Adrenal gland (tissue), 12 donors: ENCODE results near the gene TMEM139. TPM values are rescaled to one million over a fixed set of nuclear protein-coding genes. Genes with fewer than 3 reads are reported as not detected.

Experiments used
- DNase-seq, 7 donors: peaks; one replicate each; pipeline ENCODE4 v3.0.0-alpha.2; 2019 to 2020
- H3K27ac ChIP-seq, 5 donors: fragments of 200-600 bp; sonication (generic) in 4 of 5; 1 replicate in 3 of 5; 2 replicates in 2 of 5; pipeline versions ENCODE4 v1.5.1 to v1.8.0; 2016 to 2020; ENCODE audit warnings: mild to moderate bottlenecking in 1 of 5
- H3K27me3 ChIP-seq: fragments of 200-600 bp; 2 replicates; pipeline ENCODE4 v1.8.0; 2021
- H3K36me3 ChIP-seq, 2 donors: fragments of 200-600 bp; replicated peaks in 1 of 2; 1 replicate in 1 of 2; 2 replicates in 1 of 2; pipeline versions ENCODE4 v1.5.1 to v1.8.0; 2018 to 2022
- H3K4me1 ChIP-seq, 2 donors: fragments of 200-600 bp; replicated peaks in 1 of 2; 1 replicate in 1 of 2; 2 replicates in 1 of 2; pipeline versions ENCODE4 v1.5.1 to v1.8.0; 2018 to 2021
- H3K4me3 ChIP-seq, 4 donors: fragments of 200-600 bp; sonication (generic) in 3 of 4; one replicate each; pipeline ENCODE4 v1.5.1; 2016 to 2018
- H3K9me3 ChIP-seq, 3 donors: fragments of 200-600 bp; sonication (generic) in 1 of 3; replicated peaks in 1 of 3; 1 replicate in 2 of 3; 2 replicates in 1 of 3; pipeline versions ENCODE4 v1.5.1 to v1.8.0; 2016 to 2021
- POLR2A ChIP-seq, 2 donors: fragments of 450-650 bp; IDR thresholded peaks; one replicate each; pipeline ENCODE4 v1.6.1; 2017; ENCODE audit warnings: antibody characterized with exemption in 2 of 2, mild to moderate bottlenecking in 2 of 2, moderate library complexity in 1 of 2
- WGBS, 4 donors: extraction: QIAGEN DNeasy Blood & Tissue Kit in 2 of 4; methylation state at CpG; one replicate each; pipeline versions ENCODE4 v1.1.5 to v1.1.7; 2013 to 2017; 5-methylcytosine and 5-hydroxymethylcytosine counted together
- intact Hi-C, 2 donors: fragments of 100-400 bp; cut with DNase I; formaldehyde crosslinking; loops; one replicate each; pipeline versions ENCODE4 v1.14.1 to v1.15.0; 2022 to 2023
- polyA plus RNA-seq, 3 donors: library from polyadenylated mRNA; stranded (reverse); fragments of 200-250 nt in 2 of 3; fragments of 350-450 nt in 1 of 3; fragmentation: Illumina TruSeq in 1 of 3; extraction: RNeasy Lipid Tissue Mini Kit (QIAGEN cat#74804) in 1 of 3; gene quantifications; one replicate each; pipeline ENCODE4 v1.2.3, GENCODE V29; 2013 to 2014
- total RNA-seq, 9 donors: library from RNA; depleted of rRNA in 4 of 9; stranded (reverse); fragments of >200 nt in 4 of 9; fragments of 120-200 nt in 1 of 9; fragmentation: NEBNext Ultra II Directional in 1 of 9; extraction: Animal tissue kit (Norgen Biotek cat#: 25700) in 1 of 9; gene quantifications; one replicate each; pipeline versions ENCODE4 v1.1.0 to v1.2.4, GENCODE V29; 2013 to 2023
- TF ChIP-seq, protein P1 (sequence below), 6 experiments: fragments of 450-650 bp in 4 of 6; fragments of 200-600 bp in 2 of 6; sonication (generic) in 1 of 6; IDR thresholded peaks; 1 replicate in 5 of 6; 2 replicates in 1 of 6; pipeline versions ENCODE4 v1.5.1 to v1.8.0; 2016 to 2021; ENCODE audit warnings: antibody characterized with exemption in 6 of 6, mild to moderate bottlenecking in 2 of 6, moderate library complexity in 1 of 6
- donor health status: healthy with polysubstance abuse.
- donor health status: Bipolar disorder and iron deficiency.
- donor health status: DM: yes; HTN: yes; CAD: no.
- donor health status: DM: no; HTN: no; CAD: no.
- donor health status: DM: no; HTN: no; CAD: no.
- donor health status: DM: yes; HTN: yes; CAD: no.

Gene TMEM139
- total and polyA plus RNA-seq, 12 donors, result 0.54 to 7.5 (median 2.9) TPM

GRCh38 chr7:143243111-143243510 is 41.6 kb upstream of the TMEM139 start:
- H3K4me1 ChIP-seq, result peaks cover 0 to 4% of the 10 kb centered on the region in 2 donors
- no peaks in the 10 kb centered on the region for H3K9me3 ChIP-seq
- H3K27me3 ChIP-seq, result no peaks in the 10 kb centered on the region
- no peak overlapping the region for H3K27ac ChIP-seq
- TF ChIP-seq POLR2A (IDR thresholded peaks at IDR 0.05), result no peak
- TF ChIP-seq, protein P1, sequence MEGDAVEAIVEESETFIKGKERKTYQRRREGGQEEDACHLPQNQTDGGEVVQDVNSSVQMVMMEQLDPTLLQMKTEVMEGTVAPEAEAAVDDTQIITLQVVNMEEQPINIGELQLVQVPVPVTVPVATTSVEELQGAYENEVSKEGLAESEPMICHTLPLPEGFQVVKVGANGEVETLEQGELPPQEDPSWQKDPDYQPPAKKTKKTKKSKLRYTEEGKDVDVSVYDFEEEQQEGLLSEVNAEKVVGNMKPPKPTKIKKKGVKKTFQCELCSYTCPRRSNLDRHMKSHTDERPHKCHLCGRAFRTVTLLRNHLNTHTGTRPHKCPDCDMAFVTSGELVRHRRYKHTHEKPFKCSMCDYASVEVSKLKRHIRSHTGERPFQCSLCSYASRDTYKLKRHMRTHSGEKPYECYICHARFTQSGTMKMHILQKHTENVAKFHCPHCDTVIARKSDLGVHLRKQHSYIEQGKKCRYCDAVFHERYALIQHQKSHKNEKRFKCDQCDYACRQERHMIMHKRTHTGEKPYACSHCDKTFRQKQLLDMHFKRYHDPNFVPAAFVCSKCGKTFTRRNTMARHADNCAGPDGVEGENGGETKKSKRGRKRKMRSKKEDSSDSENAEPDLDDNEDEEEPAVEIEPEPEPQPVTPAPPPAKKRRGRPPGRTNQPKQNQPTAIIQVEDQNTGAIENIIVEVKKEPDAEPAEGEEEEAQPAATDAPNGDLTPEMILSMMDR (IDR thresholded peaks at IDR 0.05), result no peak
- DNase-seq, result no peak
- no peaks in the 10 kb centered on the region for H3K36me3 ChIP-seq
- intact Hi-C loops, result loop anchor here (5.0 to 10.0 kb wide), 2 partner anchors 64 to 172 kb away; no protein-coding TSS in a partner anchor
- 64 to 69% (median 68%) methylated on average over 7 of the region's 7 CpGs for WGBS, 4 donors
- no peak overlapping the region for H3K4me3 ChIP-seq

GRCh38 chr7:143243614-143244013 is 41.1 kb upstream of the TMEM139 start:
- no peak for DNase-seq
- intact Hi-C loops, result loop anchor here (5.0 to 10.0 kb wide), 2 partner anchors 64 to 171 kb away; no protein-coding TSS in a partner anchor
- Histone ChIP-seq H3K27me3 (no peaks in the 10 kb centered on the region), H3K9me3 (no peaks in the 10 kb centered on the region), H3K36me3 (no peaks in the 10 kb centered on the region), H3K4me3 (no peak overlapping the region), H3K27ac (no peak overlapping the region), H3K4me1 (peaks cover 0 to 4% of the 10 kb centered on the region in 2 donors)
- no peak for TF ChIP-seq POLR2A (IDR thresholded peaks at IDR 0.05)
- TF ChIP-seq, protein P1 (IDR thresholded peaks at IDR 0.05), result no peak
- 69 to 79% (median 72%) methylated on average over 2 to 3 of the region's 3 CpGs for WGBS, 4 donors

DNA sequence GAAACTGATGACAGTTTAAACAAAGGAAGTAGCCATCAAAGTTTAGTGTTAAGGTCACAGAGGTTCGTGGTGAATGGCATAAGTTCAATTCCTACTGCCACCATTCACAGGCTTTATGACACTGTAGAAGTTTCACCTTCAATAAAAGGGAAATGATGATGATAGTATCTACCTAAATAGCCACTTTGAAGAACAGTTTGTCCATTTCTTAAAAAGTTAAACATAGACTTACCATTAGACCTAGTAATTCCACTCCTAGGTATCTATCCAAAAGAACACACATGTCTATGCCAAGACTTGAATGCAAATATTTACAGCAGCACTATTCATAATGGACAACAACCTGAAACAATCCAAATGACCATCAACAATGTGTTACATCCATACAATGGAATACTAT is 40.4 kb upstream of the TMEM139 start:
- H3K36me3 ChIP-seq, result no peaks in the 10 kb centered on the region
- H3K27ac ChIP-seq, result no peak overlapping the region
- no peak for TF ChIP-seq POLR2A (IDR thresholded peaks at IDR 0.05)
- TF ChIP-seq, protein P1 (IDR thresholded peaks at IDR 0.05), result no peak
- intact Hi-C loops, result loop anchor here (5.0 to 10.0 kb wide), 2 partner anchors 63 to 170 kb away; no protein-coding TSS in a partner anchor
- H3K27me3 ChIP-seq, result no peaks in the 10 kb centered on the region
- DNase-seq, result no peak
- H3K4me1 ChIP-seq, result peaks cover 0 to 4% of the 10 kb centered on the region in 2 donors
- no peak overlapping the region for H3K4me3 ChIP-seq
- H3K9me3 ChIP-seq, result no peaks in the 10 kb centered on the region
- WGBS, 4 donors, result 44 to 69% (median 50%) methylated on average over 1 of the region's 1 CpG

GRCh38 chr7:143245123-143245522 is 39.6 kb upstream of the TMEM139 start:
- H3K27me3 ChIP-seq, result no peaks in the 10 kb centered on the region
- H3K4me3 ChIP-seq, result no peak overlapping the region
- 50 to 59% (median 55%) methylated on average over 3 of the region's 3 CpGs for WGBS, 4 donors
- no peak overlapping the region for H3K27ac ChIP-seq
- intact Hi-C loops, result loop anchor here in 1 of 2 donors (10.0 kb wide), 1 partner anchor 170 kb away; no protein-coding TSS in a partner anchor
- TF ChIP-seq, protein P1 (IDR thresholded peaks at IDR 0.05), result no peak
- no peak for TF ChIP-seq POLR2A (IDR thresholded peaks at IDR 0.05)
- no peaks in the 10 kb centered on the region for H3K36me3 ChIP-seq
- no peaks in the 10 kb centered on the region for H3K9me3 ChIP-seq
- DNase-seq, result no peak
- peaks cover 0 to 4% of the 10 kb centered on the region in 2 donors for H3K4me1 ChIP-seq
